ENCODE data around the gene DHTKD1.

DNA sequence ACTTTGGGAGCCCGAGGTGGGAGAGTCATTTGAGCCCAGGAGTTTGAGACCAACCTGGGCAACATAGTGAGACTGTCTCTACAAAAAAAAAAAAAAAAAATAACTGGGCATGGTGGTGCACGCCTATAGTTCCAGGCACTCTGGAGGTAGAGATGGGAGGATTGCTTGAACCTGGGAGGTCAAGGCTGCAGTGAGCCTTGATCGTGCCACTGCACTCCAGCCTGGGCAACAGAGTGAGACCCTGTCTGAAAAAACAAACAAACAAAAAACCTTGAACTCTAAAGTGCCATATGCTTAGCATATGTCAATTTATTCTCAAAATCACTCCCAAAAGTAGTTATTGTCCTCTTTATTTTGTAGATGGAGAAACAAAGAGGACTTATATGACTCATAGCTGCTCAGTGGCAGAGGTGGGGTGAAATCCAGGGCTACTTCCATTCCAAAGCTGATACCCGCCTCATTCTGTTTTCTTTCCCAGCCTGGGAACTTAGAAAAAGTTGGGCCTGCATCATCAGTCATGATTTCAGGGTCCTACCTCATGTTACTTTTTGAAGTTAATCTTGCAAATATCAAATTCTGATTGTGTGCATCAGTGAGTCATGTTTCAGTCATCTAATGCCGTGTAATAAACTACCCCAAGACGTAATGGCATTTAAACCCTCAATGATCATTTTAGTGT, 13.3 kb downstream of the DHTKD1 start:
- no peak for TF ChIP-seq EZH2 (IDR thresholded peaks at IDR 0.05)
- no peak for TF ChIP-seq POLR2AphosphoS5 (IDR thresholded peaks at IDR 0.05; ENCODE audit: borderline replicate concordance, low read depth, low read length)
- TF ChIP-seq FOXP2 (optimal IDR thresholded peaks at IDR 0.05; ENCODE audit: control extremely low read depth, extremely low read length, insufficient read depth), result no peak
